ENCODE measurements around the gene KCNT1.

- TF ChIP-seq CTCF (IDR thresholded peaks at IDR 0.05; ENCODE audit: poor library complexity) (no peak), EZH2phosphoT487 (IDR thresholded peaks at IDR 0.05; ENCODE audit: low read depth, severe bottlenecking, unreplicated experiment) (no peak), EZH2 (IDR thresholded peaks at IDR 0.05; ENCODE audit: borderline replicate concordance) (no peak)
These were observed 88.9 kb downstream of the KCNT1 start for GRCh38 chr9:135790850-135791249.

Measured in hepatocyte (in vitro differentiated cells).